H1 (cell line): ENCODE data around the gene KCNJ16. TPM values are rescaled to one million over a fixed set of nuclear protein-coding genes. Genes with fewer than 3 reads are reported as not detected.

Source experiments
- CTCF ChIA-PET: fragments of 300-600 bp; sonication (Branson Sonifier 250); formaldehyde crosslinking; loops from one replicate; lab custom pipeline; 2021; ENCODE audit not compliant: partially characterized antibody; lab: Charles Lee
- POLR2A ChIA-PET: fragments of 300-600 bp; sonication (Branson Sonifier 250); formaldehyde crosslinking; loops from one replicate; lab custom pipeline; 2021; ENCODE audit warnings: inconsistent platforms; ENCODE audit not compliant: partially characterized antibody; lab: Charles Lee
- DNase-seq, 2 experiments: peaks; one replicate each; pipeline versions ENCODE4 v3.0.0 to v3.0.0-alpha.2; 2010 to 2022; ENCODE audit warnings: low spot score in 2 of 2, low read depth in 1 of 2, mixed read lengths in 1 of 2
- FAIRE-seq: peaks from 2 replicates; lab custom pipeline; 2011; peaks lifted over from hg19 to GRCh38; lab: Jason Lieb, UNC
- H2AFZ ChIP-seq: 2 replicates; pipeline ENCODE4 v1.8.1; 2012; ENCODE audit warnings: low read length, inconsistent platforms
- H2AK5ac ChIP-seq: 2 replicates; pipeline ENCODE4 v1.6.1; 2013; ENCODE audit warnings: low read depth, low read length
- H2BK120ac ChIP-seq: replicated peaks from 2 replicates; pipeline ENCODE3; 2013; ENCODE audit warnings: low read depth, low read length, inconsistent platforms
- H2BK12ac ChIP-seq: 2 replicates; pipeline ENCODE4 v1.6.1; 2013; ENCODE audit warnings: low read depth, low read length
- H2BK15ac ChIP-seq: 2 replicates; pipeline ENCODE4 v1.6.1; 2013; ENCODE audit warnings: low read length
- H2BK20ac ChIP-seq: 2 replicates; pipeline ENCODE4 v1.6.1; 2013; ENCODE audit warnings: low read length
- H2BK5ac ChIP-seq: 2 replicates; pipeline ENCODE4 v1.6.1; 2013; ENCODE audit warnings: low read depth, low read length
- H3K14ac ChIP-seq: 2 replicates; pipeline ENCODE4 v1.6.1; 2013; ENCODE audit warnings: inconsistent platforms; ENCODE audit not compliant: insufficient read length
- H3K18ac ChIP-seq: 2 replicates; pipeline ENCODE4 v1.6.1; 2013; ENCODE audit warnings: low read length; ENCODE audit errors: extremely low read depth
- H3K23ac ChIP-seq: 2 replicates; pipeline ENCODE4 v1.6.1; 2013; ENCODE audit warnings: inconsistent platforms; ENCODE audit not compliant: insufficient read length
- H3K23me2 ChIP-seq: 2 replicates; pipeline ENCODE4 v1.6.1; 2013; ENCODE audit warnings: low read depth, low read length
- H3K27ac ChIP-seq: 2 replicates; pipeline ENCODE4 v1.6.1; 2011; ENCODE audit warnings: low read depth, low read length, inconsistent platforms
- H3K27me3 ChIP-seq, 4 experiments: replicated peaks in 1 of 4; 1 replicate in 1 of 4; 2 replicates in 3 of 4; pipeline versions ENCODE4 v1.6.1 to v1.8.1; 2011 to 2013; ENCODE audit warnings: low read length in 3 of 4, mild to moderate bottlenecking in 3 of 4, inconsistent platforms in 2 of 4, mixed read lengths in 2 of 4, moderate library complexity in 1 of 4; ENCODE audit not compliant: control insufficient read depth in 3 of 4, insufficient read depth in 3 of 4; ENCODE audit errors: extremely low read depth in 1 of 4
- H3K36me3 ChIP-seq, 4 experiments: 2 replicates each; pipeline versions ENCODE4 v1.6.1 to v1.8.1; 2011 to 2013; ENCODE audit warnings: mild to moderate bottlenecking in 4 of 4, low read length in 3 of 4, moderate library complexity in 2 of 4, control low read depth in 1 of 4, inconsistent platforms in 1 of 4; ENCODE audit not compliant: insufficient read depth in 4 of 4, control insufficient read depth in 2 of 4
- H3K4ac ChIP-seq: replicated peaks from 2 replicates; pipeline ENCODE3; 2013; ENCODE audit warnings: low read length, low read depth, mixed read lengths, inconsistent platforms; ENCODE audit not compliant: insufficient read length
- H3K4me1 ChIP-seq, 4 experiments: replicated peaks in 1 of 4; 1 replicate in 1 of 4; 2 replicates in 3 of 4; pipeline versions ENCODE4 v1.6.1 to v1.8.1; 2011 to 2013; ENCODE audit warnings: low read length in 3 of 4, inconsistent platforms in 2 of 4, mixed read lengths in 1 of 4; ENCODE audit not compliant: insufficient read depth in 4 of 4, control insufficient read depth in 3 of 4
- H3K4me2 ChIP-seq, 2 experiments: 2 replicates each; pipeline versions ENCODE4 v1.6.1 to v1.8.1; 2011 to 2013; ENCODE audit warnings: low read depth in 2 of 2, low read length in 2 of 2, control low read depth in 1 of 2, inconsistent platforms in 1 of 2, mild to moderate bottlenecking in 1 of 2; ENCODE audit not compliant: insufficient read depth in 1 of 2
- H3K4me3 ChIP-seq, 4 experiments: fragments of 200-600, 300-600 bp in 1 of 4; sonication (generic), shearing (Covaris generic), sonication (Bioruptor Twin) in 1 of 4; 2 replicates each; pipeline versions ENCODE4 v1.5.1 to v1.8.1; 2011 to 2016; ENCODE audit warnings: low read length in 4 of 4, low read depth in 3 of 4, control low read depth in 2 of 4, inconsistent platforms in 2 of 4, mild to moderate bottlenecking in 2 of 4, mixed read lengths in 1 of 4, moderate library complexity in 1 of 4; ENCODE audit not compliant: insufficient read depth in 2 of 4; ENCODE audit errors: extremely low read depth in 1 of 4
- H3K56ac ChIP-seq: replicated peaks from 2 replicates; pipeline ENCODE3; 2013; ENCODE audit warnings: low read depth, mild to moderate bottlenecking, mixed read lengths, low read length, inconsistent platforms; ENCODE audit not compliant: insufficient read length
- H3K79me1 ChIP-seq: 2 replicates; pipeline ENCODE4 v1.6.1; 2013; ENCODE audit warnings: low read depth, low read length, control low read depth
- H3K79me2 ChIP-seq, 2 experiments: 2 replicates each; pipeline versions ENCODE4 v1.6.1 to v1.8.1; 2012 to 2013; ENCODE audit warnings: low read length in 2 of 2, mild to moderate bottlenecking in 2 of 2, inconsistent platforms in 1 of 2; ENCODE audit not compliant: insufficient read depth in 2 of 2, control insufficient read depth in 1 of 2
- H3K9ac ChIP-seq, 4 experiments: replicated peaks in 1 of 4; 1 replicate in 1 of 4; 2 replicates in 3 of 4; pipeline versions ENCODE4 v1.6.1 to v1.8.1; 2011 to 2013; ENCODE audit warnings: low read depth in 3 of 4, low read length in 3 of 4, control low read depth in 2 of 4, mild to moderate bottlenecking in 2 of 4, moderate library complexity in 2 of 4, inconsistent platforms in 1 of 4; ENCODE audit errors: extremely low read depth in 1 of 4
- H3K9me3 ChIP-seq, 2 experiments: 2 replicates each; pipeline versions ENCODE4 v1.6.1 to v1.8.1; 2012 to 2013; ENCODE audit warnings: mild to moderate bottlenecking in 2 of 2, moderate library complexity in 2 of 2, control low read depth in 1 of 2, inconsistent platforms in 1 of 2, low read depth in 1 of 2, low read length in 1 of 2, mixed read lengths in 1 of 2; ENCODE audit not compliant: insufficient read depth in 2 of 2
- H4K20me1 ChIP-seq, 2 experiments: replicated peaks in 1 of 2; 2 replicates each; pipeline versions ENCODE3 to v1.8.1; 2011 to 2013; ENCODE audit warnings: inconsistent platforms in 2 of 2, low read length in 2 of 2, mild to moderate bottlenecking in 1 of 2; ENCODE audit not compliant: insufficient read depth in 2 of 2, control insufficient read depth in 1 of 2
- H4K5ac ChIP-seq: 2 replicates; pipeline ENCODE4 v1.6.1; 2013; ENCODE audit warnings: low read length, low read depth, mixed read lengths, inconsistent platforms; ENCODE audit not compliant: insufficient read length
- H4K8ac ChIP-seq: 2 replicates; pipeline ENCODE4 v1.8.0; 2013; ENCODE audit warnings: mild to moderate bottlenecking, moderate library complexity, low read length, inconsistent platforms; ENCODE audit not compliant: insufficient read depth; ENCODE audit errors: extremely low read depth
- H4K91ac ChIP-seq: replicated peaks from 2 replicates; pipeline ENCODE3; 2013; ENCODE audit warnings: low read length, mixed read lengths, inconsistent platforms; ENCODE audit not compliant: insufficient read length
- ASH2L ChIP-seq: fragments of 200-600, 300-600 bp; sonication (generic); IDR thresholded peaks from one replicate; pipeline ENCODE4 v1.7.1; 2017; ENCODE audit warnings: low read length
- BACH1 ChIP-seq: IDR thresholded peaks from 2 replicates; pipeline ENCODE4 v1.6.1; 2012; ENCODE audit warnings: low read length, improper control_type of control experiment
- CBX8 ChIP-seq: fragments of 300-800, 300-1000 bp; sonication (generic); IDR thresholded peaks from 2 replicates; pipeline ENCODE4 v1.7.1; 2016; ENCODE audit warnings: low read depth, low read length, borderline replicate concordance
- CHD2 ChIP-seq: IDR thresholded peaks from 2 replicates; pipeline ENCODE4 v1.6.1; 2012; ENCODE audit warnings: low read length, improper control_type of control experiment
- CREB1 ChIP-seq: IDR thresholded peaks from 2 replicates; pipeline ENCODE4 v1.6.1; 2012; ENCODE audit warnings: inconsistent platforms
- EP300 ChIP-seq, 2 experiments: IDR thresholded peaks; 1 replicate in 1 of 2; 2 replicates in 1 of 2; pipeline ENCODE4 v1.6.1; 2011 to 2012; ENCODE audit warnings: low read depth in 2 of 2, low read length in 2 of 2, mild to moderate bottlenecking in 2 of 2, borderline replicate concordance in 1 of 2, inconsistent platforms in 1 of 2, moderate library complexity in 1 of 2
- GTF2F1 ChIP-seq: IDR thresholded peaks from 2 replicates; pipeline ENCODE4 v1.6.1; 2012; ENCODE audit warnings: low read depth, low read length, improper control_type of control experiment, borderline replicate concordance
- JUND ChIP-seq: IDR thresholded peaks from 2 replicates; pipeline ENCODE4 v1.6.1; 2011; ENCODE audit warnings: mild to moderate bottlenecking, improper control_type of control experiment, low read length
- KDM1A ChIP-seq: fragments of 200-600, 300-600 bp; sonication (generic); IDR thresholded peaks from 2 replicates; pipeline ENCODE4 v1.7.1; 2016; ENCODE audit warnings: mild to moderate bottlenecking, low read length, borderline replicate concordance
- POLR2AphosphoS5 ChIP-seq: IDR thresholded peaks from 2 replicates; pipeline ENCODE4 v1.6.1; 2011; ENCODE audit warnings: low read depth, low read length
- POU5F1 ChIP-seq: IDR thresholded peaks from 2 replicates; pipeline ENCODE4 v1.6.1; 2011; ENCODE audit warnings: low read depth, mild to moderate bottlenecking, low read length, moderate library complexity
- RNF2 ChIP-seq: fragments of 200-900, 300-1000 bp; sonication (generic); IDR thresholded peaks from 2 replicates; pipeline ENCODE4 v1.7.1; 2016; ENCODE audit warnings: borderline replicate concordance, low read depth, mild to moderate bottlenecking, antibody characterized with exemption, low read length; ENCODE audit not compliant: poor library complexity, severe bottlenecking; ENCODE audit errors: missing control alignments
- TBP ChIP-seq: IDR thresholded peaks from 2 replicates; pipeline ENCODE4 v1.6.1; 2011; ENCODE audit warnings: low read depth, low read length, improper control_type of control experiment
- ZNF274 ChIP-seq: IDR thresholded peaks from 2 replicates; pipeline ENCODE4 v1.7.0; 2012; ENCODE audit warnings: low read length, borderline replicate concordance; ENCODE audit errors: extremely low read depth
- WGBS, 2 experiments: shearing (Covaris generic) in 1 of 2; methylation state at CpG; one replicate each; pipeline versions ENCODE4 v1.1.6 to v1.1.7; 2013 to 2015; ENCODE audit warnings: low lambda C conversion rate in 2 of 2, mixed read lengths in 2 of 2, inconsistent platforms in 1 of 2, low coverage in 1 of 2, missing lambda C conversion rate in 1 of 2; ENCODE audit not compliant: insufficient replicate concordance in 2 of 2, insufficient coverage in 1 of 2, insufficient read length in 1 of 2; ENCODE audit errors: extremely low coverage in 1 of 2, missing lambda C conversion rate in 1 of 2; 5-methylcytosine and 5-hydroxymethylcytosine counted together
- polyA plus RNA-seq, 7 experiments: library from polyadenylated mRNA; depleted of rRNA in 3 of 7; stranded (reverse) in 5 of 7; unstranded in 2 of 7; fragments of >200 nt in 5 of 7; fragments of 200-250 nt in 2 of 7; gene quantifications; 1 replicate in 5 of 7; 2 replicates in 1 of 7; 4 replicates in 1 of 7; pipeline versions ENCODE4 v1.2.1 to v1.2.3, GENCODE V29; 2011 to 2013; ENCODE audit warnings: missing spikeins in 2 of 7, mixed read lengths in 2 of 7
- total RNA-seq: library from RNA; stranded (reverse); fragmentation: NEBNext Ultra II Directional; extraction: Animal tissue kit (Norgen Biotek cat#: 25700); gene quantifications from 2 replicates; pipeline ENCODE4 v1.2.1, GENCODE V29; 2021
- TF ChIP-seq, protein P1 (sequence below): IDR thresholded peaks from 2 replicates; pipeline ENCODE4 v1.6.1; 2012; ENCODE audit warnings: inconsistent platforms

Gene KCNJ16
- total and polyA plus RNA-seq, 2 of the 8 experiments (the other 6 are each of a cell fraction or from before 2014, with no cell fraction given) = not detected

DNA sequence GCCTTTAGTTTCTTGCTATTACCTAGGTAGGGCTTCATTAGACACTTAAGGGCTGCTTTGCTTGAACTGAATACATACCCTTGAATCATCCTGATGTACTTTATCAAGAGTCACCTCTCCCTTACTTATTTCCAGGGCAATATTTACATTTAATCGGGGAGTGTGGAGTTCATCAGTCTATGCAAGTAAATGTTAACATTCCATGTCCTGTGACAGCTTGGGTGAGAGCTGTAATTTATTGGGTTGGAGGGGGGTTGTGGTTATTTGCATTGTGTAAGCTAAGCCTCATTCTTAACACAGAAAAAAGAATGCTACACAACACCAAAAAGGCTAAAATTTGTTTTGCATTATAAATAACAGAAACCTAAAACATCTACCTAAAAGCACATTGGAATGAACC lies 16.7 kb downstream of the KCNJ16 start:
- no peak overlapping the region for H3K18ac ChIP-seq
- H3K4me1 ChIP-seq = no peaks in the 10 kb centered on the region
- H4K5ac ChIP-seq = no peak overlapping the region
- H4K91ac ChIP-seq = no peak overlapping the region
- whole genome bisulfite sequencing, 2 experiments = 91% methylated on average over 1 of the region's 1 CpG; no CpG with 5 or more reads in 1 of the 2 experiments
- no peaks in the 10 kb centered on the region for H4K20me1 ChIP-seq
- H3K23ac ChIP-seq = no peak overlapping the region
- no peaks in the 10 kb centered on the region for H3K79me2 ChIP-seq
- ChIA-PET POLR2A (no interaction called here), CTCF (interaction anchor here (1.2 kb wide), 1 partner anchor 485 kb away, joined by 4 read pairs; no protein-coding TSS in a partner anchor)
- H3K23me2 ChIP-seq = peaks cover 2% of the 10 kb centered on the region; the same call in 1 of the 2 replicates
- no peak overlapping the region for H3K9ac ChIP-seq
- H3K14ac ChIP-seq = no peak overlapping the region
- no peaks in the 10 kb centered on the region for H3K27me3 ChIP-seq
- no peaks in the 10 kb centered on the region for H3K9me3 ChIP-seq
- H3K27ac ChIP-seq = no peak overlapping the region
- no peaks in the 10 kb centered on the region for H3K36me3 ChIP-seq
- no peak overlapping the region for H3K4me3 ChIP-seq
- H2BK120ac ChIP-seq = no peak overlapping the region
- no peak overlapping the region for H4K8ac ChIP-seq
- H2AK5ac ChIP-seq = no peak overlapping the region
- H2BK5ac ChIP-seq = no peak overlapping the region
- no peak overlapping the region for H3K56ac ChIP-seq
- no peak overlapping the region for H2BK15ac ChIP-seq
- H3K4ac ChIP-seq = no peak overlapping the region
- no peak overlapping the region for H2AFZ ChIP-seq
- H3K79me1 ChIP-seq = no peaks in the 10 kb centered on the region
- TF ChIP-seq KDM1A (no peak), ASH2L (no peak), CREB1 (no peak), GTF2F1 (no peak), POLR2AphosphoS5 (no peak), TBP (no peak), ZNF274 (no peak), RNF2 (no peak), POU5F1 (no peak), BACH1 (no peak), CHD2 (no peak), JUND (no peak), CBX8 (no peak), EP300 (IDR thresholded peaks at IDR 0.05; ENCODE audit: borderline replicate concordance in 1 of 2, low read depth in 2 of 2, low read length in 2 of 2) (no peak)
- TF ChIP-seq, protein P1, sequence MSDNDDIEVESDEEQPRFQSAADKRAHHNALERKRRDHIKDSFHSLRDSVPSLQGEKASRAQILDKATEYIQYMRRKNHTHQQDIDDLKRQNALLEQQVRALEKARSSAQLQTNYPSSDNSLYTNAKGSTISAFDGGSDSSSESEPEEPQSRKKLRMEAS = no peak
- no peak overlapping the region for H2BK12ac ChIP-seq
- no peak overlapping the region for H2BK20ac ChIP-seq
- DNase-seq (no peak), FAIRE-seq (no peak)
- H3K4me2 ChIP-seq = no peak overlapping the region
